Tibial nerve (tissue), 4 donors: Measurements from ENCODE around the gene PTGES3L.

Source experiments
- EP300 ChIP-seq, 2 donors: sonication (generic); formaldehyde crosslinking; IDR thresholded peaks; one replicate each; pipeline ENCODE4 v1.6.1; 2017; ENCODE audit warnings: antibody characterized with exemption in 2 of 2, mild to moderate bottlenecking in 1 of 2
- POLR2A ChIP-seq, 2 donors: fragments of 450-650 bp; IDR thresholded peaks; one replicate each; pipeline ENCODE4 v1.6.1; 2017; ENCODE audit warnings: antibody characterized with exemption in 2 of 2, mild to moderate bottlenecking in 2 of 2, moderate library complexity in 2 of 2
- TF ChIP-seq, protein P1 (sequence below), 5 experiments: fragments of 200-600 bp in 3 of 5; fragments of 450-650 bp in 2 of 5; sonication (generic) in 3 of 5; IDR thresholded peaks; one replicate each; pipeline ENCODE4 v1.5.1; 2016 to 2019; ENCODE audit warnings: antibody characterized with exemption in 5 of 5, mild to moderate bottlenecking in 3 of 5, moderate library complexity in 2 of 5

DNA sequence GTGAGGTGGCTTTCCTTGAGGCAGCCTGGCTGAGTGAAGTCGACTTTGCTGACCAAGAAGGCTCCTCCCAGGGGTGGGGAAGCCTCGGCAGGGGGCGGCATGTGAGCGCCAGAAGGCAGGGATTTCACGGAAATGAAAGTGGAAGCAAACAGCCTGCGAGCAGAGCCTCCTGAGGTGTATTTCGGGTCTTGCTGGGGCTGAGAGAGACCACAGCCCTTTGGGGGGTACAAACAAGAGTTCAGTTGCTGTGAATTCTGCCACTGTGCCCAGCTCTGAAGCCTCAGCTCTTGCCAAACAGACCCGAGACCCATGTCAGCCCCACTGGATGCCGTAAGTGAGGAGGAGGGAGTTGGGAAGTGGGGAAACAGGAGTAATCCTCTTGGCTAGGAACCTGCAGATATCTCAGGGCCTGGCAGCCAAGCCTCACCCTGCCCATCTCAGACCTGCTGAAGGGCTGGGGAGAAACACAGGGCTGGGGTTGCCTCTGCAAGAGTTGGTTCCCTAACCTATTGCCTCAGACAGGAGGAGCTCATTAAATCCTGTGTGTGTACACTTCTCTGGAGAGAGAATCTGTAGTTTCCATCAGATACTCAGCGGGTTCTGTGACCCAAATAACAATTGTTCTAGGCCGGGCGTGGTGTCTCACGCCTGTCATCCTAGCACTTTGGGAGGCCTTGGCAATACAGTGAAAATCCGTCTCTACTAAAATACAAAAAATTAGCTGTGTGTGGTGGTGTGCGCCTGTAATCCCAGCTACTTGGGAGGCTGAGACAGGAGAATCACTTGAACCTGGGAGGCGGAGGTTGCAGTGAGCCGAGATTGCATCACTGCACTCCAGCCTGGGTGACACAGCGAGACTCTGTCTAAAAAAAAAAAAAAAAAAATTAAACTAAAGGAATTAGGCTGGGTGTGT lies 27.0 kb upstream of the PTGES3L start, which contains the start of gene IFI35:
- TF ChIP-seq, protein P1, sequence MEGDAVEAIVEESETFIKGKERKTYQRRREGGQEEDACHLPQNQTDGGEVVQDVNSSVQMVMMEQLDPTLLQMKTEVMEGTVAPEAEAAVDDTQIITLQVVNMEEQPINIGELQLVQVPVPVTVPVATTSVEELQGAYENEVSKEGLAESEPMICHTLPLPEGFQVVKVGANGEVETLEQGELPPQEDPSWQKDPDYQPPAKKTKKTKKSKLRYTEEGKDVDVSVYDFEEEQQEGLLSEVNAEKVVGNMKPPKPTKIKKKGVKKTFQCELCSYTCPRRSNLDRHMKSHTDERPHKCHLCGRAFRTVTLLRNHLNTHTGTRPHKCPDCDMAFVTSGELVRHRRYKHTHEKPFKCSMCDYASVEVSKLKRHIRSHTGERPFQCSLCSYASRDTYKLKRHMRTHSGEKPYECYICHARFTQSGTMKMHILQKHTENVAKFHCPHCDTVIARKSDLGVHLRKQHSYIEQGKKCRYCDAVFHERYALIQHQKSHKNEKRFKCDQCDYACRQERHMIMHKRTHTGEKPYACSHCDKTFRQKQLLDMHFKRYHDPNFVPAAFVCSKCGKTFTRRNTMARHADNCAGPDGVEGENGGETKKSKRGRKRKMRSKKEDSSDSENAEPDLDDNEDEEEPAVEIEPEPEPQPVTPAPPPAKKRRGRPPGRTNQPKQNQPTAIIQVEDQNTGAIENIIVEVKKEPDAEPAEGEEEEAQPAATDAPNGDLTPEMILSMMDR (IDR thresholded peaks at IDR 0.05), result peak; percentile 18 to 62 (median 41)
- TF ChIP-seq POLR2A (IDR thresholded peaks at IDR 0.05) (peak; percentile 43 to 57), EP300 (IDR thresholded peaks at IDR 0.05) (peak in 1 of 2 donors; percentile 85)
